GM21737 (cell line): Measurements from ENCODE around the gene RNF34.

Experiments used
- ATAC-seq: cut with Tn5 transposase; IDR thresholded peaks from one replicate; pipeline ENCODE4 v1.9.1; 2021; ENCODE audit warnings: mild to moderate bottlenecking, moderate library complexity; ENCODE audit not compliant: unreplicated experiment

Gene RNF34

DNA sequence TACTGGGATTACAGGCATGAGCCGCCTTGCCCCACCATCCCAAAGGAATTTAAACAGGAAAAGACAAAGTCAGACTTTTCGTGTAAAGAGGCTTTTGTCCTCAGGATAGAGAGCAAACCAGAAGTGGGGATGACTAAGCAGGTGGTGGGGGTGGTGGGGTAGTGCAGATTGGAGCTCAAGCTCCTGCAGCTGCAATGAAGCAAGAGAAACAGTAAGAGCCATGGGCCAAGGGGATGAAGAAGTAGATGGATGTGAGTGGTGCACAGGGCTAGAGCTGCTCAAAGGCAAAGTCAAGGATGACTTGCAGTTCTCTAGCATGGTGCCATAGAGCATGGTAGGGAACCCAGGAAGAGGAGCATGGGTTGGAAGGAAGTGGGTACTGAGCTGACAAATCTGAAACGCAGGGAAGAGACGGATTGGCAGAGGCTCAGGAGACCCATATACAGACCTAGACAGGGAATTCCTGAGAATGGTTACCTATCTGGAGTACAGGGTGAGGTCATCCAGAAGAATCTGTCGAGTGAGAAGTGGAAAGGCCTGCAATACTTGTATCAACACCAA is 11.4 kb upstream of the RNF34 start:
- no peak for ATAC-seq

GRCh38 chr12:121390856-121391255 is 9.1 kb upstream of the RNF34 start:
- no peak for ATAC-seq

- no peak for ATAC-seq
These were observed 8.1 kb upstream of the RNF34 start for GRCh38 chr12:121391619-121392324.

DNA sequence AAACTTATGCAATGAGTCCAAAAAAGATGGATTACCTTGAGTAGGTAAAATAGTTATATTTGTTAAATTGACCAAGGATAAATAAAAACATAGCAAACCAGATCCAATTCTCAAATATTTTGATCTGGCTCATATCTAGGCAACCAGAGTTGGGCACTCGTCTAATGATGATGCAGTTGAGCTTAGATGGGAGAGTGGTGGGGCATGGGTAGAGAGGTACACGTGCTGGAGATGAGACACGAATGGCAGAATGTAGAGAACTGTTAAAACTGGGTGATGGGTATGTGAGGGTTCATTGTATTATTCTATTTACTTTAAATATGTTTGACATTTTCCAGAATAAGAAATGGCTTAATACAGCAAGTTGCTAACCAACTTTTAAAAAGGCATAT is 7.6 kb upstream of the RNF34 start:
- ATAC-seq, result no peak

GRCh38 chr12:121397521-121397920 is 2.4 kb upstream of the RNF34 start:
- no peak for ATAC-seq

DNA sequence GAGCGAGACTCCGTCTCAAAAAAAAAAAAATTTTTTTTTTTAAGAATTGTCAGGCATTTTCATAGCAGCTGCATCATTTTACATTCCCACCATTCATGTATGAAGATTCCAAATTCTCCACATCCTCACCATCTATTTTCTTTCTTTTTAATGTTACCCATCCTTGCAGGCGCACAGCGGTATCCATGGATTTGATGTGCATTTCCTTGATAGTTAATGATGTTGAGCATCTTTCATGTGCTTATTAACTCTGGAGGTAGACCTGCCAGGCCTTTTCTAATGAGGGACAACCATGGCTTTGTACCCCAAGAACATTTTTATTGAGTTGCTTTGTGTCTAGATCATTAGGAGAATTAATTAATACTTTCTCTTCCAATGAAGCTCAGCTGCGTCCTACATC is 1.6 kb upstream of the RNF34 start:
- no peak for ATAC-seq

- ATAC-seq, result peak; percentile 25
These were observed 618 bp downstream of the RNF34 start for GRCh38 chr12:121400332-121401139.

DNA sequence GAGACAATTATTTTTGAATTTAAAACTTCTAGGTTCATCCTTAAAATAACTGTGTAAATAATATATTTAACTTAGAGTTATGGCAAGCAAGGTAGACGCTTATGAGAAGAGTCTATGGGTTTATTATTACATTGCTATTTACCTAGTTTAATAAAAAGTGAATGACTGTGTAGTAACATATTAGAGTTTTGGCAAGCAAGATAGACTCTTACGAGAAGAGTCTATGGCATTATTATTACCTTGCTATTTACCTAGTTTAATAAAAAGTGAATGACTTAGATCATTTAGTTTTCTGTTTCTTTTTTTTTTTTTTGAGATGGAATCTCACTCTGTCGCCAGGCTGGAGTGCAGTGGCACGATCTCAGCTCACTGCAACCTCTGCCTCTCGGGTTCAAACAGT is 3.8 kb downstream of the RNF34 start:
- no peak for ATAC-seq

- no peak for ATAC-seq
These were observed 4.8 kb downstream of the RNF34 start for GRCh38 chr12:121404734-121405133.

GRCh38 chr12:121405211-121405610 is 5.3 kb downstream of the RNF34 start:
- ATAC-seq, result no peak

DNA sequence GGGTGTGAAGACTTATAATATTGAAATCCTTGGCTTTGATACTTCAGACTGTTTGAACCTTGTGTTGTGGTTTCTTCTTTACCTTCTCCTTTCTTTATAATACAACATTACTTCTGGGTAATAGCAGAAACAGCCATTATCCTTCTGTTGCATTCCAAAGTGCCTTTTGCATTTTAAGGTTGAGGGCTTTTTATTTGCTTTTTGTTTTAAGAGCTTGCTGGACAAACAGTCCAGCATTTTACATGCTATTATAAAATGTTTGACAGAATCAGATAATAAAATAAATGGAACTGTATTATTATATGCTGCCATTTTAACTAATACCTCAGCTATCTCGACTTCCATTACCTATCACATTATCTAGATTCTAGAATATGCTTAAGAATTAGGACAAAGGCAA is 14.0 kb downstream of the RNF34 start:
- no peak for ATAC-seq

DNA sequence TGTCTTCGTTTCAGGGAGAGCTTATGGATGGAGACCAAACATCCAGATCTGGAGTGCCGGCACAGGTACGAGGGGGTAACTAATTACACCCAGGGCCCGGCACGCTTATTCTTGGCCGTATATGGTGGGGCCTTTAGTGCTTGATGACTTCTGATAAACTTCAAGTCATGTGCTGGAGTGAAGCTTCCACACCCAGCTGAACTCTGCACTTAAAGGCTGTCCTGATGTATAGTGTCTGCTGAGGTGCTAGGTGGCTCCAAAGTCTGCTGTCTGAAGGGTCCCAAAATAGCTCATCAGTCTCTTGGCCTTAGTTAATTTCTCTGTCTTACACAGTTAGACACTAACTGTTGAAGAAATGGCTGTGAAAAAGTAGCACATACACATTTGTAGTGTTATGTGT is 17.9 kb downstream of the RNF34 start:
- no peak for ATAC-seq

DNA sequence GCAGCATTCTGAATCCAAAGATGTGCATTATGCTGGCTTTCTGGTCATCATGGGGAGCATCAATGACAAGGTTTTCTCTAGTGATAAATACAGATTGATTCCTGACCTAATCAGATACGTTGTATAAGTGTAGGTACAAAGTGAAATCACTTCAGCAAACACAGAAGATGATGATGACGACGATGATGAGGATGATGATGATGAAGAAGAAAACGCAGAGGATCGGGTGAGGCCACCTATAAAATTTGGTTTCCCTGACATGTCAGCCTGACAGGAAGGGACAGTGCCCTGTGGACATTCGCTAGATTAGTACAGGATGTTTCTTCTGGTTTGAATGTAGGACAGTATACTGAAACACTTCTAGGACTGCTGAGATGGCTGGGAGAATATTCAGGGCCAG is 20.2 kb downstream of the RNF34 start:
- no peak for ATAC-seq

DNA sequence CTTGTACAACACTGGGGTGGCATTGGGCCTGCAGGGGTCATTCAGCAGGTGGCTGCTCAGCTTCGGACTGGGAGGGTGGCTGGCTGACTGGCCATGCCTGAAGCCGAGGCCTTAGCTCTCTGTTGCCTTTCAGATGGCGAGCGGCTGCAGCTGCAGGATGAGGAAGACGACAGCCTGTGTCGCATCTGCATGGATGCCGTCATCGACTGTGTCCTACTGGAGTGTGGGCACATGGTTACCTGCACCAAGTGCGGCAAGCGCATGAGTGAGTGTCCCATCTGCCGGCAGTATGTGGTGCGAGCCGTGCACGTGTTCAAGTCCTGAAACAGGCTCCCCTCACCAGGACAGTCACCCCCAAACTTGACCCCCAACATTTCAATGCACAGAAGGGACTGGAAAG is 23.3 kb downstream of the RNF34 start:
- ATAC-seq, result no peak

DNA sequence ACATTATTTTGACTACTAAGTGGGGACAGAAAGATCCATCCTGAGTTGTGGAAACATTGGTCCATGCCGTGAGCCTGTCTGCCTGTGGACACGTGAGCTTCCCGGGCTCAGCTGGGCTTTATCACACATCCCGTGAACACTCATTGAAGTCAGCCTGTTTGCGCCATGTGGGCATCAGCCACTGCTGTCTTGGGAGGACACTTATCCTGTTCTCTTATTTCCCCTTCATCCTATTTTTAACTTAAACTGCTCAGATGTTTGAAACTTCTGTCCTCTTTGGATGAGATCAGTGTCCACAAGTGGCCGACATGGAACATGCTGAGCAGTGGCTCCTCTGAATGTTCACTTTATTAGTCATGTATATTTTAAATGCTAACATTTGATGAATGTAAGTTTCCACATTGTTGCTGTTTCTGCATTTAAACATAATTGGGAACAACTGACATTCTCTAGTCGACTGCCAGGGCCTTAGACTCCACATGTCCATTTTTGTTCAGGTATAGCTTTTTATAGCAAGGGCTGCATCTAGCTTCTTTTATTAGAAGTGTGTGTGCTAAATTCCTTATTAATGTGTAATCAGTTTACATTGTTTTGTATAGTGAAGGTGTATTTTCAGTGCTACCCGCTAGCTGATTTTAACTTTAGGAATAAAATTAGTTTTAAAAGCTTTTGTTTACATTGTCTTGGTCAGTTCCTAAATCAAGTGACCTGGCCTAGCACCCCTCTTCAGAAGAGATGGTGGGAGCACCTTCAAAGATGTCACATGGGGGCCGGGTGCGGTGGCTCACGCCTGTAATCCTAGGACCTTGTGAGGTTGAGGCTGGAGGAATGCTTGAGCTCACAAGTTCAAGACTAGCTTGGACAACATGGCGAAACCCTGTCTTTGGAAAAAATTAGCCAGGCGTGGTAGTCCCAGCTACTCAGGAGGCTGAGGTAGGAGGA is 24.0 kb downstream of the RNF34 start:
- no peak for ATAC-seq

DNA sequence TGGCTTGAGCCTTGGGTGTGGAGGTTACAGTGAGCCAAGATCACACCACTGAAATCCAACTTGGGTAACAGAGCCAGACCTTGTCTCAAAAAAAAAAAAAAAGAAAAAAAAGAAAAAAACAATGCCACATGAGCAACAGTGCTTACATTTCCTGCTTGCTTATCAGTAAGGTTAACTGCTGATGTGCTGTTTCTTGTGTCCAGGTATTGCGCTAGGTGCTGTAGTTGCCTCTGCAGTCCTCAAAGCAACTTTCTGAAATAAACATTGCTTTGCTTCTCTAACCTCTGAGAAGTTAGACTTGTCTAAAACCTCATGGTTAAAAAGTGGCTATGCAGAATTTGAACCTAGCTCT is 24.7 kb downstream of the RNF34 start:
- no peak for ATAC-seq

- ATAC-seq, result no peak
These were observed 27.7 kb downstream of the RNF34 start for GRCh38 chr12:121427556-121428050.

DNA sequence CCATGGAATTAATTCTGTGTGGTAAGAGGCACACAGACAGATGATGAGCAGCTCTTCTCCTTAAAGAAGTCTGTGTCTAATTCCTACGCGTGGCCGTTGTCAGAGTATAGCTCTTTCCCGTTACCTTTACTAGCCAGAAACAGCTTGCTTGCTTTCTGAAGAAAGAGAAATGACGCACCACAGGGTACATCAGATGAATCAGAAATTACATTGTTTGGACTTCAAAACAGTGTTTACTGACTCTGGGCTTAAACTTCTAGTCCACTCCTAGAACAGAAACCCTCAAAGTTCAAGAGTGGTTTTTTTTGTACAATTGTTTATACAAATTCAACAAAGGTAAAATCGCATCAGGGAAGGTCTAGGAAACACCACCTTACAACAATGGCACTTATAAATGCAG is 29.0 kb downstream of the RNF34 start:
- ATAC-seq, result no peak

- no peak for ATAC-seq
These were observed 31.0 kb downstream of the RNF34 start for GRCh38 chr12:121430833-121431415.

GRCh38 chr12:121432740-121433480 is 33.0 kb downstream of the RNF34 start:
- no peak for ATAC-seq
